Putamen (tissue), 1 donor: ENCODE data around the gene CERKL.

Experiments used
- DNase-seq: peaks from one replicate; pipeline ENCODE4 v3.0.0-alpha.2; 2016; ENCODE audit warnings: low spot score

CERKL gene

GRCh38 chr2:181500201-181500600 lies 156.7 kb downstream of the CERKL start:
- DNase-seq: no peak

GRCh38 chr2:181499231-181499630 lies 157.7 kb downstream of the CERKL start:
- no peak for DNase-seq
